Panc1 (cell line): ENCODE results near the gene AFF3. TPM values are rescaled to one million over a fixed set of nuclear protein-coding genes. Genes with fewer than 3 reads are reported as not detected.

Source experiments
- ATAC-seq: fragments of 200-7000 bp; cut with Tn5 transposase; 2 replicates; pipeline ENCODE4 v1.9.1; 2020; ENCODE audit warnings: mild to moderate bottlenecking, moderate library complexity
- BruUV-seq: library from RNA; stranded (reverse); fragments of 400-500 nt; replicated peaks from 2 replicates; lab custom pipeline; 2021; lab: Mats Ljungman, UMichigan
- CTCF ChIA-PET: fragments of 300-600 bp; sonication (Branson Sonifier 250); formaldehyde crosslinking; loops from one replicate; lab custom pipeline; 2022; ENCODE audit warnings: antibody characterized with exemption; lab: Charles Lee
- POLR2A ChIA-PET: fragments of 300-600 bp; sonication (Branson Sonifier 250); formaldehyde crosslinking; loops from one replicate; lab custom pipeline; 2022; ENCODE audit warnings: antibody characterized with exemption; lab: Charles Lee
- DNase-seq: peaks from one replicate; pipeline ENCODE4 v3.0.0-alpha.2; 2010; ENCODE audit warnings: low read depth, low spot score
- H3K27ac ChIP-seq: 2 replicates; pipeline ENCODE4 v1.5.1; 2011; ENCODE audit warnings: mild to moderate bottlenecking, low read length, inconsistent platforms
- H3K27me3 ChIP-seq: fragments of 200-500 bp; sonication (Bioruptor generic); 2 replicates; pipeline ENCODE4 v1.6.0; 2014; ENCODE audit warnings: low read length, inconsistent platforms; ENCODE audit not compliant: control insufficient read depth, insufficient read depth
- H3K36me3 ChIP-seq: fragments of 200-500 bp; sonication (Bioruptor generic); 2 replicates; pipeline ENCODE4 v1.5.1; 2014; ENCODE audit warnings: inconsistent platforms, mild to moderate bottlenecking, low read length, moderate library complexity; ENCODE audit not compliant: control insufficient read depth, insufficient read depth
- H3K4me1 ChIP-seq: 2 replicates; pipeline ENCODE4 v1.5.1; 2011; ENCODE audit warnings: inconsistent platforms, mild to moderate bottlenecking, low read length, moderate library complexity; ENCODE audit not compliant: control insufficient read depth, insufficient read depth
- H3K4me3 ChIP-seq, 2 experiments: 2 replicates each; pipeline ENCODE4 v1.5.1; 2011 to 2012; ENCODE audit warnings: low read depth in 2 of 2, low read length in 2 of 2, mild to moderate bottlenecking in 2 of 2, inconsistent platforms in 1 of 2, moderate library complexity in 1 of 2
- H3K9me3 ChIP-seq: fragments of 200-500 bp; sonication (Bioruptor generic); 2 replicates; pipeline ENCODE4 v1.5.1; 2014; ENCODE audit warnings: low read depth, mild to moderate bottlenecking, inconsistent platforms, low read length, moderate library complexity; ENCODE audit not compliant: control insufficient read depth, insufficient read depth
- CTCF ChIP-seq: fragments of 450-650 bp; IDR thresholded peaks from 2 replicates; pipeline ENCODE4 v1.5.1; 2017; ENCODE audit warnings: mild to moderate bottlenecking
- POLR2AphosphoS5 ChIP-seq: IDR thresholded peaks from 2 replicates; pipeline ENCODE4 v1.6.1; 2012; ENCODE audit warnings: mild to moderate bottlenecking, low read depth, low read length, moderate library complexity
- SIN3A ChIP-seq: IDR thresholded peaks from 2 replicates; pipeline ENCODE4 v1.6.1; 2012; ENCODE audit warnings: low read depth, mild to moderate bottlenecking, low read length, moderate library complexity, borderline replicate concordance; ENCODE audit not compliant: insufficient read depth
- TCF7L2 ChIP-seq: IDR thresholded peaks from 2 replicates; pipeline ENCODE4 v1.6.1; 2011; ENCODE audit warnings: mild to moderate bottlenecking, low read depth, low read length, inconsistent platforms
- in situ Hi-C: cut with HindIII; loops from 2 replicates; pipeline ENCODE4 v1.10.0; 2016; ENCODE audit warnings: low sequenced_read_pairs, low pct_unique_long_range_greater_than_20kb
- intact Hi-C: fragments of 100-400 bp; cut with micrococcal nuclease; formaldehyde crosslinking; loops from one replicate; pipeline ENCODE4 v1.10.0; 2022; ENCODE audit not compliant: unreplicated experiment
- total RNA-seq: library from RNA; stranded (reverse); gene quantifications from one replicate; pipeline ENCODE4 v1.2.1, GENCODE V29; 2021; ENCODE audit not compliant: unreplicated experiment
- TF ChIP-seq, protein P1 (sequence below), 2 experiments: IDR thresholded peaks; 2 replicates each; pipeline ENCODE4 v1.6.1; 2011 to 2012; ENCODE audit warnings: low read depth in 2 of 2, control low read depth in 1 of 2, low read length in 1 of 2, mild to moderate bottlenecking in 1 of 2, moderate library complexity in 1 of 2; ENCODE audit not compliant: insufficient read depth in 1 of 2

AFF3 gene
- total RNA-seq, 1 experiment from 2014 or later: 2.2 TPM

- in situ Hi-C loops: no loop called here
- peaks cover 2% of the 10 kb centered on the region; the same call in 1 of the 2 replicates for H3K27me3 ChIP-seq
- H3K4me1 ChIP-seq: no peaks in the 10 kb centered on the region
- H3K9me3 ChIP-seq: no peaks in the 10 kb centered on the region
- POLR2A ChIA-PET: no interaction called here
- H3K27ac ChIP-seq: no peak overlapping the region
- DNase-seq (no peak), ATAC-seq (no peak)
- intact Hi-C loops: no loop called here
- no peak overlapping the region for H3K4me3 ChIP-seq
- BruUV-seq: no TSS peak
- no peak for TF ChIP-seq POLR2AphosphoS5
- TF ChIP-seq, protein P1, sequence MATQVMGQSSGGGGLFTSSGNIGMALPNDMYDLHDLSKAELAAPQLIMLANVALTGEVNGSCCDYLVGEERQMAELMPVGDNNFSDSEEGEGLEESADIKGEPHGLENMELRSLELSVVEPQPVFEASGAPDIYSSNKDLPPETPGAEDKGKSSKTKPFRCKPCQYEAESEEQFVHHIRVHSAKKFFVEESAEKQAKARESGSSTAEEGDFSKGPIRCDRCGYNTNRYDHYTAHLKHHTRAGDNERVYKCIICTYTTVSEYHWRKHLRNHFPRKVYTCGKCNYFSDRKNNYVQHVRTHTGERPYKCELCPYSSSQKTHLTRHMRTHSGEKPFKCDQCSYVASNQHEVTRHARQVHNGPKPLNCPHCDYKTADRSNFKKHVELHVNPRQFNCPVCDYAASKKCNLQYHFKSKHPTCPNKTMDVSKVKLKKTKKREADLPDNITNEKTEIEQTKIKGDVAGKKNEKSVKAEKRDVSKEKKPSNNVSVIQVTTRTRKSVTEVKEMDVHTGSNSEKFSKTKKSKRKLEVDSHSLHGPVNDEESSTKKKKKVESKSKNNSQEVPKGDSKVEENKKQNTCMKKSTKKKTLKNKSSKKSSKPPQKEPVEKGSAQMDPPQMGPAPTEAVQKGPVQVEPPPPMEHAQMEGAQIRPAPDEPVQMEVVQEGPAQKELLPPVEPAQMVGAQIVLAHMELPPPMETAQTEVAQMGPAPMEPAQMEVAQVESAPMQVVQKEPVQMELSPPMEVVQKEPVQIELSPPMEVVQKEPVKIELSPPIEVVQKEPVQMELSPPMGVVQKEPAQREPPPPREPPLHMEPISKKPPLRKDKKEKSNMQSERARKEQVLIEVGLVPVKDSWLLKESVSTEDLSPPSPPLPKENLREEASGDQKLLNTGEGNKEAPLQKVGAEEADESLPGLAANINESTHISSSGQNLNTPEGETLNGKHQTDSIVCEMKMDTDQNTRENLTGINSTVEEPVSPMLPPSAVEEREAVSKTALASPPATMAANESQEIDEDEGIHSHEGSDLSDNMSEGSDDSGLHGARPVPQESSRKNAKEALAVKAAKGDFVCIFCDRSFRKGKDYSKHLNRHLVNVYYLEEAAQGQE (IDR thresholded peaks at IDR 0.05; ENCODE audit: insufficient read depth in 1 of 2, low read depth in 2 of 2, low read length in 1 of 2): no peak
- H3K36me3 ChIP-seq: no peaks in the 10 kb centered on the region
- CTCF ChIA-PET: no interaction called here
These were observed 281.5 kb downstream of the AFF3 start for GRCh38 chr2:99860720-99861375.

- DNase-seq (no peak), ATAC-seq (no peak)
- Histone ChIP-seq H3K4me3 (no peak overlapping the region), H3K4me1 (no peaks in the 10 kb centered on the region), H3K27ac (no peak overlapping the region), H3K27me3 (peaks cover 6% of the 10 kb centered on the region), H3K36me3 (no peaks in the 10 kb centered on the region), H3K9me3 (no peaks in the 10 kb centered on the region)
- TF ChIP-seq POLR2AphosphoS5: no peak
- TF ChIP-seq SIN3A: no peak
- TF ChIP-seq TCF7L2: no peak
- TF ChIP-seq CTCF: no peak
- TF ChIP-seq, protein P1 (IDR thresholded peaks at IDR 0.05; ENCODE audit: insufficient read depth in 1 of 2, low read depth in 2 of 2, low read length in 1 of 2): no peak
- intact Hi-C loops (no loop called here), in situ Hi-C loops (no loop called here)
- no TSS peak for BruUV-seq
- CTCF ChIA-PET: no interaction called here
- POLR2A ChIA-PET: interaction anchor here (0.6 kb wide), 1 partner anchor 8 kb away, joined by 4 read pairs; no protein-coding TSS in a partner anchor
These were observed 283.3 kb downstream of the AFF3 start for GRCh38 chr2:99858951-99859596.
